Prostate gland (tissue), 2 donors: Measurements from ENCODE around the gene ARHGEF40.

Experiments
- POLR2A ChIP-seq: fragments of 450-650 bp; IDR thresholded peaks from one replicate; pipeline ENCODE4 v1.6.1; 2016; ENCODE audit warnings: antibody characterized with exemption, mild to moderate bottlenecking
- TF ChIP-seq, protein P1 (sequence below), 4 experiments: fragments of 200-600 bp in 2 of 4; fragments of 450-650 bp in 2 of 4; sonication (generic) in 2 of 4; IDR thresholded peaks; 1 replicate in 3 of 4; 2 replicates in 1 of 4; pipeline ENCODE4 v1.5.1; 2016 to 2019; ENCODE audit warnings: antibody characterized with exemption in 4 of 4, mild to moderate bottlenecking in 2 of 4, moderate library complexity in 2 of 4

DNA sequence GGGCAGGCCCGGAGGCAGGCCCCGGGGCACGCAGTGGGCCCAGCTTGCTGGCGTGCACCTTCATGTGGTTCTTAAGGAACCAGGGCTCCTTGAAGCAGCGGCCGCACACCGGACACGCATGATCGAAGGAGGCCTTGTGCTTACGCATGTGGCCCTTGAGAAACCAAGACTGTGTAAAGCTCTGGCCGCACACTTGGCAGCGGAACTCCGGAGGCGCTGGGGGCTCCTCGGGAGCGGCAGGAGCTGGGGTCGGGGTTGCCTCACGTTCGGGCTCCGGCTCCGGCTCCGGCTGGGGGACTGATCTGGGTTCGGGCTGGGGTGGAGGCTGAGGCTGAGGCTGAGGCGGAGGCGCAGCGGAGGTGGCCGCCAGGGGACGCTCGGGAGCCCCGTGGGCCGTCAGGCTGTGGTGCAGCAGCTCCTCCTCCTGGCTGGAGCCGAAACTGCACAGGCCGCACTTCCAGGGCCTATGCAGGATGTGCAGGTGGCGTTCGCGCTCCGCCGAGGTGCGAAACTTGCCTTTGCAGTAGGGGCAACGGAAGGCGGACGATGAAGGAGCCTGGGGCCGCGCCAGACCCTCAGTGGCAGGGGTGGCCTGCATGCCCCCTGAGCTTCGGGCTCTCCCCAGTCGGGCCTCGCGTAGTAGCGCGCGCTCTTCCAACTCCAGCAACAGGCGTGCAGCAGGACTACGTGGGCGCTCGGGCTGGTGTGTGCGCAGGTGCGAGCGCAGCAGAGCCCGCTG is 22.3 kb downstream of the ARHGEF40 start:
- peak; percentile 3 for TF ChIP-seq POLR2A
- TF ChIP-seq, protein P1, sequence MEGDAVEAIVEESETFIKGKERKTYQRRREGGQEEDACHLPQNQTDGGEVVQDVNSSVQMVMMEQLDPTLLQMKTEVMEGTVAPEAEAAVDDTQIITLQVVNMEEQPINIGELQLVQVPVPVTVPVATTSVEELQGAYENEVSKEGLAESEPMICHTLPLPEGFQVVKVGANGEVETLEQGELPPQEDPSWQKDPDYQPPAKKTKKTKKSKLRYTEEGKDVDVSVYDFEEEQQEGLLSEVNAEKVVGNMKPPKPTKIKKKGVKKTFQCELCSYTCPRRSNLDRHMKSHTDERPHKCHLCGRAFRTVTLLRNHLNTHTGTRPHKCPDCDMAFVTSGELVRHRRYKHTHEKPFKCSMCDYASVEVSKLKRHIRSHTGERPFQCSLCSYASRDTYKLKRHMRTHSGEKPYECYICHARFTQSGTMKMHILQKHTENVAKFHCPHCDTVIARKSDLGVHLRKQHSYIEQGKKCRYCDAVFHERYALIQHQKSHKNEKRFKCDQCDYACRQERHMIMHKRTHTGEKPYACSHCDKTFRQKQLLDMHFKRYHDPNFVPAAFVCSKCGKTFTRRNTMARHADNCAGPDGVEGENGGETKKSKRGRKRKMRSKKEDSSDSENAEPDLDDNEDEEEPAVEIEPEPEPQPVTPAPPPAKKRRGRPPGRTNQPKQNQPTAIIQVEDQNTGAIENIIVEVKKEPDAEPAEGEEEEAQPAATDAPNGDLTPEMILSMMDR (IDR thresholded peaks at IDR 0.05): peak; percentile 99 to 100 (median 100)
